HepG2 (cell line): ENCODE results near the gene SNX9. TPM values are rescaled to one million over a fixed set of nuclear protein-coding genes. Genes with fewer than 3 reads are reported as not detected.

Source experiments
- FOXA3 ChIP-seq: IDR thresholded peaks from 2 replicates; pipeline ENCODE4 v1.6.1; 2016; ENCODE audit warnings: missing genetic modification reagents, missing compliant biosample characterization
- FOXC1 ChIP-seq: sonication (generic); formaldehyde crosslinking; IDR thresholded peaks from 2 replicates; pipeline ENCODE4 v1.8.0; 2022; ENCODE audit warnings: mild to moderate bottlenecking, missing genetic modification reagents, borderline replicate concordance
- GABPB1 ChIP-seq: IDR thresholded peaks from 2 replicates; pipeline ENCODE4 v1.6.1; 2016; ENCODE audit warnings: mild to moderate bottlenecking, missing genetic modification reagents, moderate library complexity, missing compliant biosample characterization
- HBP1 ChIP-seq: IDR thresholded peaks from 2 replicates; pipeline ENCODE4 v1.6.1; 2016; ENCODE audit warnings: low read depth, control low read depth
- HOXA5 ChIP-seq: sonication (generic); formaldehyde crosslinking; IDR thresholded peaks from 2 replicates; pipeline ENCODE4 v1.4.0; 2020; ENCODE audit warnings: missing genetic modification reagents
- KDM3A ChIP-seq: IDR thresholded peaks from 2 replicates; pipeline ENCODE4 v1.6.1; 2018; ENCODE audit warnings: low read depth, missing compliant biosample characterization
- MTERF4 ChIP-seq: sonication (generic); formaldehyde crosslinking; IDR thresholded peaks from 2 replicates; pipeline ENCODE4 v1.8.0; 2023; ENCODE audit warnings: mild to moderate bottlenecking, missing genetic modification reagents
- NR2F6 ChIP-seq, 2 experiments: IDR thresholded peaks; 2 replicates each; pipeline ENCODE4 v1.6.1; 2016; ENCODE audit warnings: antibody characterized with exemption in 1 of 2, mild to moderate bottlenecking in 1 of 2
- PLRG1 ChIP-seq: fragments of 450-650 bp; conservative IDR thresholded peaks from 2 replicates; pipeline ENCODE4 v1.6.1; 2016
- POLR2AphosphoS2 ChIP-seq: IDR thresholded peaks from 2 replicates; pipeline ENCODE4 v1.6.1; 2011; ENCODE audit warnings: low read depth, low read length, improper control_type of control experiment
- SOX13 ChIP-seq, 3 experiments: fragments of 450-650 bp in 1 of 3; sonication (generic) in 1 of 3; formaldehyde crosslinking in 1 of 3; IDR thresholded peaks in 2 of 3; conservative IDR thresholded peaks in 1 of 3; 2 replicates each; pipeline versions ENCODE4 v1.5.0 to v1.6.1; 2016 to 2020; ENCODE audit warnings: antibody characterized with exemption in 1 of 3, mild to moderate bottlenecking in 1 of 3, missing compliant biosample characterization in 1 of 3, missing genetic modification reagents in 1 of 3, moderate library complexity in 1 of 3
- SP5 ChIP-seq: IDR thresholded peaks from 2 replicates; pipeline ENCODE4 v1.6.1; 2016; ENCODE audit warnings: low read depth, borderline replicate concordance
- XBP1 ChIP-seq: sonication (generic); formaldehyde crosslinking; IDR thresholded peaks from 2 replicates; pipeline ENCODE4 v1.5.0; 2020; ENCODE audit warnings: missing genetic modification reagents
- ZBTB4 ChIP-seq: sonication (generic); formaldehyde crosslinking; IDR thresholded peaks from 2 replicates; pipeline ENCODE4 v1.4.0; 2020; ENCODE audit warnings: missing genetic modification reagents, mild to moderate bottlenecking, borderline replicate concordance
- ZFP1 ChIP-seq: IDR thresholded peaks from 2 replicates; pipeline ENCODE4 v1.6.1; 2016
- ZFY ChIP-seq: sonication (generic); formaldehyde crosslinking; IDR thresholded peaks from 2 replicates; pipeline ENCODE4 v1.4.0; 2020; ENCODE audit warnings: missing genetic modification reagents
- ZMYM2 ChIP-seq: sonication (generic); formaldehyde crosslinking; IDR thresholded peaks from 2 replicates; pipeline ENCODE4 v1.8.0; 2022; ENCODE audit warnings: mild to moderate bottlenecking, missing genetic modification reagents
- ZNF275 ChIP-seq: sonication (generic); formaldehyde crosslinking; IDR thresholded peaks from 2 replicates; pipeline ENCODE4 v1.8.0; 2022; ENCODE audit warnings: missing genetic modification reagents, mild to moderate bottlenecking, inconsistent platforms, borderline replicate concordance
- ZNF296 ChIP-seq: sonication (generic); formaldehyde crosslinking; conservative IDR thresholded peaks from 2 replicates; pipeline ENCODE4 v1.5.0; 2020; ENCODE audit warnings: mild to moderate bottlenecking, missing genetic modification reagents
- ZNF354B ChIP-seq: sonication (generic); formaldehyde crosslinking; IDR thresholded peaks from 2 replicates; pipeline ENCODE4 v1.8.0; 2022; ENCODE audit warnings: mild to moderate bottlenecking, missing genetic modification reagents
- ZNF484 ChIP-seq: sonication (generic); formaldehyde crosslinking; IDR thresholded peaks from 2 replicates; pipeline ENCODE4 v1.5.1; 2020; ENCODE audit warnings: mild to moderate bottlenecking, low read depth, missing genetic modification reagents, borderline replicate concordance
- polyA plus RNA-seq, 8 experiments: library from polyadenylated mRNA; depleted of rRNA in 3 of 8; stranded (reverse) in 7 of 8; unstranded in 1 of 8; fragments of >200 nt; fragmentation: Illumina TruSeq in 4 of 8; extraction: Trizol in 4 of 8; gene quantifications; 2 replicates each; pipeline versions ENCODE4 v1.2.1 to v1.2.3, GENCODE V29; 2011 to 2016; ENCODE audit warnings: low read depth in 4 of 8, missing spikeins in 1 of 8, mixed read lengths in 1 of 8; ENCODE audit not compliant: insufficient read depth in 1 of 8
- total RNA-seq, 5 experiments: library from RNA; depleted of rRNA; stranded (reverse); fragments of >200 nt; fragmentation: Illumina TruSeq; extraction: Trizol; gene quantifications; 2 replicates each; pipeline ENCODE4 v1.2.3, GENCODE V29; 2016; ENCODE audit warnings: low read depth in 1 of 5

Gene SNX9
- total and polyA plus RNA-seq, 2 of the 13 experiments (the other 11 are each of a cell fraction or from before 2014, with no cell fraction given) = 21.9 to 36.0 TPM

GRCh38 chr6:157985378-157986155, 162.5 kb downstream of the SNX9 start (continued):
- TF ChIP-seq XBP1 (peak; percentile 72; the same call in 1 of the 2 replicates), POLR2AphosphoS2 (peak; percentile 47), NR2F6 (IDR thresholded peaks at IDR 0.05) (peak; percentile 92), NR2F6 (CRISPR knock-in tag; IDR thresholded peaks at IDR 0.05) (peak; percentile 92), ZMYM2 (CRISPR knock-in tag) (peak; percentile 68; the same call in 1 of the 2 replicates), MTERF4 (CRISPR knock-in tag) (0 out of 2 replicates have a peak, but pooled peaks have one; percentile 84), GABPB1 (peak; percentile 30; the same call in 1 of the 2 replicates), FOXC1 (CRISPR knock-in tag) (no peak), FOXA3 (CRISPR knock-in tag) (peak; percentile 99), ZNF354B (CRISPR knock-in tag) (no peak), ZBTB4 (CRISPR knock-in tag) (peak; percentile 82; the same call in 1 of the 2 replicates), ZFY (CRISPR knock-in tag) (peak; percentile 61), PLRG1 (no peak), HOXA5 (CRISPR knock-in tag) (peak; percentile 77), ZNF296 (CRISPR knock-in tag) (no peak), KDM3A (CRISPR knock-in tag) (peak; percentile 61; the same call in 1 of the 2 replicates), HBP1 (0 out of 2 replicates have a peak, but pooled peaks have one; percentile 53), SOX13 (IDR thresholded peaks at IDR 0.05) (peak; percentile 99), SOX13 (CRISPR knock-in tag; conservative IDR thresholded peaks at IDR 0.05 in 1 of 2, IDR thresholded peaks at IDR 0.05 in 1 of 2) (peak in 1 of 2 experiments; percentile 99; a peak in 2 of 4 replicates), SP5 (CRISPR knock-in tag) (peak; percentile 85), ZNF275 (CRISPR knock-in tag) (no peak; the same call in 1 of the 2 replicates), ZFP1 (peak; percentile 91), ZNF484 (no peak)
